Kidney (tissue), 14 donors: Measurements from ENCODE around the gene PCIF1. TPM values are rescaled to one million over a fixed set of nuclear protein-coding genes. Genes with fewer than 3 reads are reported as not detected.

Source experiments
- DNase-seq, 5 donors: peaks; one replicate each; pipeline ENCODE4 v3.0.0-alpha.2; 2013 to 2020
- FAIRE-seq: peaks from 2 replicates; lab custom pipeline; 2012; peaks lifted over from hg19 to GRCh38; lab: Jason Lieb, UNC
- H3K27ac ChIP-seq, 2 donors: one replicate each; pipeline ENCODE4 v1.7.0; 2013; ENCODE audit warnings: low read depth in 2 of 2, low read length in 2 of 2, inconsistent platforms in 1 of 2
- H3K27me3 ChIP-seq: one replicate; pipeline ENCODE4 v1.7.1; 2013; ENCODE audit warnings: low read length, inconsistent platforms; ENCODE audit not compliant: control insufficient read depth, insufficient read depth
- H3K36me3 ChIP-seq, 3 donors: one replicate each; pipeline versions ENCODE4 v1.7.0 to v1.7.1; 2013; ENCODE audit warnings: low read length in 3 of 3, control low read depth in 1 of 3, inconsistent platforms in 1 of 3; ENCODE audit not compliant: insufficient read depth in 3 of 3, control insufficient read depth in 2 of 3
- H3K4me1 ChIP-seq, 3 donors: one replicate each; pipeline versions ENCODE4 v1.7.0 to v1.7.1; 2013; ENCODE audit warnings: low read length in 3 of 3, inconsistent platforms in 1 of 3, low read depth in 1 of 3; ENCODE audit not compliant: control insufficient read depth in 2 of 3, insufficient read depth in 2 of 3
- H3K4me3 ChIP-seq, 3 donors: one replicate each; pipeline versions ENCODE4 v1.7.0 to v1.8.1; 2013; ENCODE audit warnings: low read length in 3 of 3, control low read depth in 1 of 3, inconsistent platforms in 1 of 3
- H3K9ac ChIP-seq, 3 donors: one replicate each; pipeline versions ENCODE4 v1.7.0 to v1.7.1; 2013; ENCODE audit warnings: low read length in 3 of 3, control low read depth in 1 of 3, inconsistent platforms in 1 of 3
- H3K9me3 ChIP-seq, 3 donors: one replicate each; pipeline versions ENCODE4 v1.7.0 to v1.7.1; 2013; ENCODE audit warnings: low read length in 3 of 3, control low read depth in 1 of 3, inconsistent platforms in 1 of 3; ENCODE audit not compliant: control insufficient read depth in 2 of 3, insufficient read depth in 1 of 3
- intact Hi-C: fragments of 100-400 bp; cut with DNase I; formaldehyde crosslinking; loops from one replicate; pipeline ENCODE4 v1.11.1; 2022
- polyA plus RNA-seq: library from polyadenylated mRNA; stranded (reverse); fragments of 350-450 nt; fragmentation: Illumina TruSeq; extraction: RNeasy Lipid Tissue Mini Kit (QIAGEN cat#74804); gene quantifications from one replicate; pipeline ENCODE4 v1.2.3, GENCODE V29; 2014; ENCODE audit warnings: low read depth, low replicate concordance; ENCODE audit not compliant: insufficient read depth
- total RNA-seq: library from RNA; stranded (reverse); fragmentation: NEBNext Ultra II Directional; extraction: Animal tissue kit (Norgen Biotek cat#: 25700); gene quantifications from one replicate; pipeline ENCODE4 v1.2.1, GENCODE V29; 2021
- TF ChIP-seq, protein P1 (sequence below): IDR thresholded peaks from 3 replicates; pipeline ENCODE4 v1.5.1; 2012; ENCODE audit warnings: mild to moderate bottlenecking, moderate library complexity, borderline replicate concordance; ENCODE audit not compliant: insufficient read depth; ENCODE audit errors: extremely low read depth
- donor health status: control.
- donor health status: control.
- donor health status: control.
- donor health status: control.
- donor health status: control.
- donor health status: DM: yes; HTN: yes; CAD: no.
- donor health status: Normal renal cell carcinoma (clear cell type).

PCIF1 gene
- total and polyA plus RNA-seq, 2 donors from 2014 or later: 27.4 to 43.1 TPM

DNA sequence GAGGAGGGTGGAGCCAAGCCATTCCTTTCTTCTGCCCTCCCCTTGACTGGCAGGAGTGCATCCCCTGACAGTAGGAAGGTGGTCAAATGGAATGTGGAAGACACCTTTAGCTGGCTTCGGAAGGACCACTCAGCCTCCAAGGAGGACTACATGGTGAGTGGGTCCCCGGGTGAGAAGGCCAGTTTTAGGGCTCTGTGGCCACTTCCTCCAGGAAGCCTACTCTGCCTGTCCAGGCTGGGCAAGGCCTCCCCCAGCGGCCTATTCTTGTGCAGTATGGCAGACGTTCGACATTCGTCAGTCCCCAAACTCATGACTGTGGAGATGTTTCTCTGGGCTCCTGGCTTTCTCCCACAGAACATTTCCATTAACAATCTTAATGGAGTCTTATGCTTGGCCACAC lies 9.1 kb downstream of the PCIF1 start:
- Histone ChIP-seq H3K4me3 (no peak overlapping the region), H3K27me3 (no peaks in the 10 kb centered on the region), H3K9ac (no peak overlapping the region), H3K27ac (no peak overlapping the region), H3K4me1 (no peaks in the 10 kb centered on the region), H3K9me3 (no peaks in the 10 kb centered on the region), H3K36me3 (peaks cover 17 to 73% (median 48%) of the 10 kb centered on the region in 3 donors)
- TF ChIP-seq, protein P1, sequence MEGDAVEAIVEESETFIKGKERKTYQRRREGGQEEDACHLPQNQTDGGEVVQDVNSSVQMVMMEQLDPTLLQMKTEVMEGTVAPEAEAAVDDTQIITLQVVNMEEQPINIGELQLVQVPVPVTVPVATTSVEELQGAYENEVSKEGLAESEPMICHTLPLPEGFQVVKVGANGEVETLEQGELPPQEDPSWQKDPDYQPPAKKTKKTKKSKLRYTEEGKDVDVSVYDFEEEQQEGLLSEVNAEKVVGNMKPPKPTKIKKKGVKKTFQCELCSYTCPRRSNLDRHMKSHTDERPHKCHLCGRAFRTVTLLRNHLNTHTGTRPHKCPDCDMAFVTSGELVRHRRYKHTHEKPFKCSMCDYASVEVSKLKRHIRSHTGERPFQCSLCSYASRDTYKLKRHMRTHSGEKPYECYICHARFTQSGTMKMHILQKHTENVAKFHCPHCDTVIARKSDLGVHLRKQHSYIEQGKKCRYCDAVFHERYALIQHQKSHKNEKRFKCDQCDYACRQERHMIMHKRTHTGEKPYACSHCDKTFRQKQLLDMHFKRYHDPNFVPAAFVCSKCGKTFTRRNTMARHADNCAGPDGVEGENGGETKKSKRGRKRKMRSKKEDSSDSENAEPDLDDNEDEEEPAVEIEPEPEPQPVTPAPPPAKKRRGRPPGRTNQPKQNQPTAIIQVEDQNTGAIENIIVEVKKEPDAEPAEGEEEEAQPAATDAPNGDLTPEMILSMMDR: no peak
- FAIRE-seq (no peak), DNase-seq (no peak)
- intact Hi-C loops: loop anchor here (10.0 kb wide), 1 partner anchor 139 kb away; no protein-coding TSS in a partner anchor

DNA sequence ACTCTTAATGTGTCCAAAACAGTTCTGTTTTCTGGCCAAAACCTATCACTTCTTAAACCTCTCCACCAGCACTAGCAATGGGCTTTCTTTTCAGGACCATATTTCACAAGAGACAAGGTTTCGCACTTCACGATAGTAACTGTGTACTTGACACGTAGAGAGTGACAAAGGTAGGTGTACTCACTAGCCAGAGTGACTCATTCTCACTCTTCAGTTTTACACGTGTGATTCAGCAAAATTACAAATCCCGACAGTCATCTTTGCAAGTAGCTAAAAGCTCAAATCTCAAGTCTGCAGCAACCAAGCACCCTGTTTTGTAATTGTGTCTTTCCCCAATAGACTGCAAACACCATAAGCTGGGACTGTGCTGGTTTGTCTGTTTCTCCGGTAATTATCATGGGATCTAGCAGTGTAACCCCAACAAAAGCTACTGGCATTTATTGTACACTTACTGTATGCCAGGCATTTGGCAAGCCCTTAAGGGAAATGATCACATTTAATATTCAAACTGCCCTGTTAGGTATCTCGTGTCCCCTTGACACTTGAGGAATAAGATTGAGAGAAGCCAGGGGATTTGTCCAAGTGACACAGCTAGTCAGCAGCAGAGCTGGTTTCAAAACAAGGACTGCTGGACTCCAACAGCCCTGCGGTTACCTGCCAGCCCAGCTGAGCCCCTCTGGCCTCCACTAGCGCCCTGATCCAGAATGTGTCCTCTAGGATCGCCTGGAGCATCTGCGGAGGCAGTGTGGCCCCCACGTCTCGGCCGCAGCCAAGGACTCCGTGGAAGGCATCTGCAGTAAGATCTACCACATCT lies 9.9 kb downstream of the PCIF1 start:
- TF ChIP-seq, protein P1: no peak
- no peak for FAIRE-seq
- intact Hi-C loops: loop anchor here (10.0 kb wide), 1 partner anchor 140 kb away; no protein-coding TSS in a partner anchor
- Histone ChIP-seq H3K9ac (no peak overlapping the region), H3K9me3 (no peaks in the 10 kb centered on the region), H3K27ac (no peak overlapping the region), H3K4me1 (no peaks in the 10 kb centered on the region), H3K4me3 (no peak overlapping the region), H3K27me3 (no peaks in the 10 kb centered on the region), H3K36me3 (peaks cover 17 to 72% (median 50%) of the 10 kb centered on the region in 3 donors)
- DNase-seq: no peak

DNA sequence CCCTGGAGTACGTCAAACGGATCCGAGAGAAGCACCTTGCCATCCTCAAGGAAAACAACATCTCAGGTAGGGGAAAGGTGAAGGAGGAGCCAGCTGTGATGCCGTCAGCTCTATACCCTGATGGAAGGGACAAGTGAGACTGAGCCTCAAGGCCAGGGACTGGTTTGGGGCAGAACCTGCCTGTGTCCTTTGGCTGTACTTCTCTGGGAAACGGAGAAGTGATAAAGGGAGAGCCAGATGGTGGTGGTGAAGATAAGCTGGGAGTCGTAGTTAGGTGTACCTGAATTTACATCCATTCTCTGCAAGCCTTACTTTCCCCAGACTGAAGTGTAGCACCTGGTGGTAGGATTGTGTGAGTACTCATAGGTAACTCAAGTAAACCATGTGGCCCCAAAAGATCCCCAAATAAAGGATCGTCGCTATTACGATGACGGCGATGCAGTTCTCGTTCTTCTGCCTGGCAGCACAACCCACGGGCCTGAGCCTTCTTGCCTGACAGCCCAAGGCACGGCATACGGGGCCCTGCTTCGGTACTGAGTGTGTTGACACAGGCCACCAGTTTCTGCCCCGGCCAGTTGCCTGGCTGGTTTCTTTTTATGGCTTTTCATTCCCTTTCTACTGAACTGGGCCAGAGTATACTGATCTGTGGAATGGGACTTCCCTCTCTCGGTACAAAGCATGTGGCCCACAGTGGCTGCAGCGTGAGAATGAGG lies 10.6 kb downstream of the PCIF1 start:
- no peaks in the 10 kb centered on the region for H3K27me3 ChIP-seq
- H3K36me3 ChIP-seq: peaks cover 13 to 72% (median 49%) of the 10 kb centered on the region in 3 donors
- H3K4me3 ChIP-seq: no peak overlapping the region
- TF ChIP-seq, protein P1: no peak
- FAIRE-seq: no peak
- H3K4me1 ChIP-seq: no peaks in the 10 kb centered on the region
- H3K27ac ChIP-seq: no peak overlapping the region
- DNase-seq: no peak
- H3K9me3 ChIP-seq: no peaks in the 10 kb centered on the region
- H3K9ac ChIP-seq: no peak overlapping the region
- intact Hi-C loops: loop anchor here (10.0 kb wide), 1 partner anchor 140 kb away; no protein-coding TSS in a partner anchor
